Muscle of leg (tissue), 11 donors: ENCODE results near the gene TXK. TPM values are rescaled to one million over a fixed set of nuclear protein-coding genes. Genes with fewer than 3 reads are reported as not detected.

Source experiments
- DNase-seq: peaks from one replicate; pipeline ENCODE4 v3.0.0; 2013
- H3K27ac ChIP-seq: one replicate; pipeline ENCODE4 v1.5.1; 2013; ENCODE audit warnings: mild to moderate bottlenecking, low read length, control low read depth
- H3K27me3 ChIP-seq: one replicate; pipeline ENCODE4 v1.6.1; 2013; ENCODE audit warnings: low read length; ENCODE audit not compliant: control insufficient read depth, insufficient read depth
- H3K36me3 ChIP-seq: one replicate; pipeline ENCODE4 v1.6.1; 2013; ENCODE audit warnings: low read length; ENCODE audit not compliant: control insufficient read depth, insufficient read depth
- H3K4me1 ChIP-seq: one replicate; pipeline ENCODE4 v1.6.1; 2013; ENCODE audit warnings: low read length; ENCODE audit not compliant: control insufficient read depth, insufficient read depth
- H3K4me3 ChIP-seq: one replicate; pipeline ENCODE4 v1.5.1; 2013; ENCODE audit warnings: low read length, control low read depth
- H3K9me3 ChIP-seq: replicated peaks from 2 replicates; pipeline ENCODE4 v1.6.1; 2013; ENCODE audit warnings: low read depth, low read length; ENCODE audit not compliant: control insufficient read depth
- WGBS: methylation state at CpG from one replicate; pipeline ENCODE4 v1.1.5; 2013; ENCODE audit warnings: missing lambda C conversion rate; ENCODE audit not compliant: insufficient coverage; 5-methylcytosine and 5-hydroxymethylcytosine counted together
- polyA plus RNA-seq, 8 donors: library from polyadenylated mRNA; unstranded; fragments of 120-200 nt; gene quantifications; one replicate each; pipeline versions ENCODE4 v1.2.1 to v1.2.3, GENCODE V29; 2013; ENCODE audit warnings: inconsistent platforms in 1 of 8, low replicate concordance in 1 of 8; ENCODE audit not compliant: insufficient read length in 8 of 8, insufficient read depth in 1 of 8
- total RNA-seq: library from RNA; stranded (reverse); fragments of 120-200 nt; gene quantifications from one replicate; pipeline ENCODE4 v1.2.4, GENCODE V29; 2013

TXK gene
- total and polyA plus RNA-seq, 9 donors: 0.11 to 0.72 (median 0.23) TPM

- Histone ChIP-seq H3K4me1 (no peaks in the 10 kb centered on the region), H3K36me3 (no peaks in the 10 kb centered on the region), H3K9me3 (no peaks in the 10 kb centered on the region), H3K27ac (no peak overlapping the region), H3K4me3 (no peak overlapping the region), H3K27me3 (no peaks in the 10 kb centered on the region)
- DNase-seq: no peak
- WGBS: 56% methylated on average over 6 of the region's 8 CpGs
Observed at GRCh38 chr4:48085821-48086589, 48.0 kb downstream of the TXK start.

- Histone ChIP-seq H3K27ac (no peak overlapping the region), H3K9me3 (no peaks in the 10 kb centered on the region), H3K36me3 (no peaks in the 10 kb centered on the region), H3K4me3 (no peak overlapping the region), H3K4me1 (no peaks in the 10 kb centered on the region), H3K27me3 (no peaks in the 10 kb centered on the region)
- DNase-seq: no peak
- 70% methylated on average over 2 of the region's 2 CpGs for WGBS
Observed at GRCh38 chr4:48082956-48083355, 51.1 kb downstream of the TXK start.

- no peak overlapping the region for H3K27ac ChIP-seq
Observed at GRCh38 chr4:48081196-48081595, 52.9 kb downstream of the TXK start.

GRCh38 chr4:48079972-48080391, 54.1 kb downstream of the TXK start:
- Histone ChIP-seq H3K9me3 (no peaks in the 10 kb centered on the region), H3K4me3 (no peak overlapping the region), H3K27ac (no peak overlapping the region)

More at GRCh38 chr4:48081196-48081595, 52.9 kb downstream of the TXK start:
- Histone ChIP-seq H3K9me3 (no peaks in the 10 kb centered on the region), H3K27me3 (no peaks in the 10 kb centered on the region), H3K4me1 (no peaks in the 10 kb centered on the region), H3K36me3 (no peaks in the 10 kb centered on the region), H3K4me3 (no peak overlapping the region)
- DNase-seq: no peak
- WGBS: no CpG with 5 or more reads among the region's 1 CpG

GRCh38 chr4:48078862-48079655, 55.0 kb downstream of the TXK start:
- H3K36me3 ChIP-seq: no peaks in the 10 kb centered on the region
- H3K4me1 ChIP-seq: no peaks in the 10 kb centered on the region
- no peaks in the 10 kb centered on the region for H3K27me3 ChIP-seq
- 100% methylated on average over 1 of the region's 5 CpGs for WGBS
- DNase-seq: no peak
- no peak overlapping the region for H3K4me3 ChIP-seq
- no peak overlapping the region for H3K27ac ChIP-seq
- no peaks in the 10 kb centered on the region for H3K9me3 ChIP-seq

More at GRCh38 chr4:48079972-48080391, 54.1 kb downstream of the TXK start:
- WGBS: no CpG with 5 or more reads among the region's 3 CpGs
- Histone ChIP-seq H3K4me1 (no peaks in the 10 kb centered on the region), H3K36me3 (no peaks in the 10 kb centered on the region), H3K27me3 (no peaks in the 10 kb centered on the region)
- DNase-seq: no peak

- no CpG with 5 or more reads among the region's 2 CpGs for WGBS
- Histone ChIP-seq H3K27me3 (no peaks in the 10 kb centered on the region), H3K9me3 (no peaks in the 10 kb centered on the region), H3K36me3 (no peaks in the 10 kb centered on the region), H3K4me3 (no peak overlapping the region), H3K4me1 (no peaks in the 10 kb centered on the region), H3K27ac (no peak overlapping the region)
- no peak for DNase-seq
Observed at GRCh38 chr4:48078425-48078824, 55.6 kb downstream of the TXK start.

- Histone ChIP-seq H3K36me3 (no peaks in the 10 kb centered on the region), H3K27ac (no peak overlapping the region), H3K4me1 (no peaks in the 10 kb centered on the region), H3K4me3 (no peak overlapping the region), H3K9me3 (no peaks in the 10 kb centered on the region), H3K27me3 (no peaks in the 10 kb centered on the region)
- no CpG with 5 or more reads among the region's 1 CpG for WGBS
- no peak for DNase-seq
Observed at GRCh38 chr4:48074657-48075056, 59.4 kb downstream of the TXK start.

- no CpG with 5 or more reads among the region's 3 CpGs for WGBS
- no peak for DNase-seq
- no peak overlapping the region for H3K27ac ChIP-seq
- H3K9me3 ChIP-seq: no peaks in the 10 kb centered on the region
- H3K36me3 ChIP-seq: no peaks in the 10 kb centered on the region
- H3K27me3 ChIP-seq: no peaks in the 10 kb centered on the region
- no peak overlapping the region for H3K4me3 ChIP-seq
- no peaks in the 10 kb centered on the region for H3K4me1 ChIP-seq
Observed at GRCh38 chr4:48073567-48074103, 60.4 kb downstream of the TXK start.

- H3K27me3 ChIP-seq: no peaks in the 10 kb centered on the region
- DNase-seq: no peak
- H3K4me1 ChIP-seq: no peaks in the 10 kb centered on the region
- H3K36me3 ChIP-seq: no peaks in the 10 kb centered on the region
- no peaks in the 10 kb centered on the region for H3K9me3 ChIP-seq
- H3K4me3 ChIP-seq: no peak overlapping the region
- no peak overlapping the region for H3K27ac ChIP-seq
- no CpG with 5 or more reads among the region's 3 CpGs for WGBS
Observed at GRCh38 chr4:48071191-48071590, 62.9 kb downstream of the TXK start.

- Histone ChIP-seq H3K4me1 (no peaks in the 10 kb centered on the region), H3K9me3 (no peaks in the 10 kb centered on the region), H3K27ac (no peak overlapping the region), H3K4me3 (no peak overlapping the region), H3K27me3 (no peaks in the 10 kb centered on the region), H3K36me3 (no peaks in the 10 kb centered on the region)
- WGBS: 50% methylated on average over 2 of the region's 2 CpGs
- DNase-seq: no peak
Observed at GRCh38 chr4:48069026-48069425, 65.0 kb downstream of the TXK start.
